ENCODE data around the gene BLZF1. TPM values are rescaled to one million over a fixed set of nuclear protein-coding genes. Genes with fewer than 3 reads are reported as not detected.

Gene BLZF1
- total RNA-seq, 3 donors from 2014 or later (not counting 1 experiment from before 2014, with no cell fraction given) = 13.2 to 21.6 (median 18.2) TPM

DNA sequence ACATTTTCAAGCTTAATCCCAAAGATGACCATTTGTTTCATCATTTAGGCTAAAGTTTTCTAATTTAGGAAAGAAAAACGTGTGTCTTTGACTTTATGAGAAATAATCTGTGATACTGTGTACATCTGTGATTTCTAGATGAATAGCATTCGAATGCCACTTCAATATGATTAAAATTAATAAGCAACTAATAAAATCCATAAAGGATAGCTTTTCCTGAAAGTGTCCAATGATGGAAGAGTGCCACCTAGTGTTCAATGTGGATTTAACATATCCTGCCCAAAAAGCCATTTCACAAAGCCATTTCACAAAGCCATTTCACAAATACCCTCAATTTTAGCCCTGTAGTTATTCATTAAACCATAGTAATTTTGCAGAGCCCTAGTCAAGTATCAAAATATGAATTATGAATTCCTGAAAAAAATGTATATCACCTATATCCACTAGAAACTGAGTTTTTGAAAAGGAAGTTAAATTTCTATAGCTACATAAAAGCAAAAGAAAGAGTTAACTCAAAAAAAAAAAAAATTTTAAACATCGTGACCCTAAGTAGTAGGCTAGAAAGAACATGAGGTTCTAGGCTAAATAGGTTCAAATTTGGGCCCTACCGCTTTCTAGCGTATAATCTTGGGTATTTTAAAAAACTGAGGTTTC, 19.5 kb upstream of the BLZF1 start:
- DNase-seq = peak in 1 of 2 donors; percentile 82
- ATAC-seq = peak; percentile 50 to 58 (median 57)
- TF ChIP-seq CTCF (IDR thresholded peaks at IDR 0.05) = peak; percentile 88
- Histone ChIP-seq H3K4me3 (ENCODE audit: low read length) (no peak overlapping the region), H3K27me3 (ENCODE audit: control insufficient read depth, insufficient read depth, low read length) (no peaks in the 10 kb centered on the region), H3K9me3 (ENCODE audit: control insufficient read depth, insufficient read depth, low read length) (no peaks in the 10 kb centered on the region), H3K4me1 (ENCODE audit: control insufficient read depth, insufficient read depth, low read length) (no peaks in the 10 kb centered on the region), H3K36me3 (ENCODE audit: control insufficient read depth, insufficient read depth, low read length) (no peaks in the 10 kb centered on the region), H3K27ac (ENCODE audit: low read length) (no peak overlapping the region)
- Mint-ChIP-seq H3K27ac (no peak overlapping the region), H3K4me1 (no peaks in the 10 kb centered on the region), H3K27me3 (ENCODE audit: low read depth in 2 of 2) (no peaks in the 10 kb centered on the region), H3K36me3 (no peaks in the 10 kb centered on the region), H3K4me3 (no peak overlapping the region), H3K9me3 (no peaks in the 10 kb centered on the region)
- 90% methylated on average over 3 of the region's 5 CpGs for WGBS (ENCODE audit: insufficient coverage)
- intact Hi-C loops (cut with micrococcal nuclease) = loop anchor here (1.0 to 5.0 kb wide), 3 partner anchors 745 to 1006 kb away; no protein-coding TSS in a partner anchor

DNA sequence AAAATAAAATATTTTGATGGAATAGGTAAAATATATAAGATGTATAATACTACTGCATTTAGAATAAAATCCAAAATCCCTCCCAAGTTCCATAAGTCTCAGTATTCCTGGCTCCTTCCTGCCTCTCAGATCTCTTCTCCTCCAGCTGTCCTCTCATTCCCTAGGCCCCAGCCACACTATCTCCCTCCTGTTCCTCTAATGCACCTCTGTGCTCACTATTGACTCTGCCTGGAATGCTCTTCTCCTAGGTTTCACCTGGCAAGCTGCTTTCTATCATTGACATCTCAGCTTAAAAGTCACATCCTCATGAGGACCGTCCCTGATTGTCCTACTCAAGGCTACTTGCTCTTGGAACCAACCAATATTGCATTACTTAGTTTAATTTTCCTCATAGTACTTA, 7.6 kb upstream of the BLZF1 start:
- Mint-ChIP-seq H3K27me3 (ENCODE audit: low read depth in 2 of 2) (no peaks in the 10 kb centered on the region), H3K4me3 (no peak overlapping the region), H3K4me1 (peaks cover 0 to 5% of the 10 kb centered on the region in 2 donors), H3K27ac (no peak overlapping the region), H3K36me3 (no peaks in the 10 kb centered on the region), H3K9me3 (no peaks in the 10 kb centered on the region)
- Histone ChIP-seq H3K4me3 (ENCODE audit: low read length) (no peak overlapping the region), H3K27me3 (ENCODE audit: control insufficient read depth, insufficient read depth, low read length) (no peaks in the 10 kb centered on the region), H3K9me3 (ENCODE audit: control insufficient read depth, insufficient read depth, low read length) (no peaks in the 10 kb centered on the region), H3K36me3 (ENCODE audit: control insufficient read depth, insufficient read depth, low read length) (no peaks in the 10 kb centered on the region), H3K4me1 (ENCODE audit: control insufficient read depth, insufficient read depth, low read length) (no peaks in the 10 kb centered on the region), H3K27ac (ENCODE audit: low read length) (no peak overlapping the region)
- TF ChIP-seq CTCF (IDR thresholded peaks at IDR 0.05) = no peak
- WGBS (ENCODE audit: insufficient coverage) = 100% methylated on average over 1 of the region's 1 CpG
- no peak for DNase-seq
- ATAC-seq = no peak
- intact Hi-C loops (cut with micrococcal nuclease) = loop anchor here (10.0 kb wide), 1 partner anchor 256 kb away; the partner anchor contains the start of gene ATP1B1

DNA sequence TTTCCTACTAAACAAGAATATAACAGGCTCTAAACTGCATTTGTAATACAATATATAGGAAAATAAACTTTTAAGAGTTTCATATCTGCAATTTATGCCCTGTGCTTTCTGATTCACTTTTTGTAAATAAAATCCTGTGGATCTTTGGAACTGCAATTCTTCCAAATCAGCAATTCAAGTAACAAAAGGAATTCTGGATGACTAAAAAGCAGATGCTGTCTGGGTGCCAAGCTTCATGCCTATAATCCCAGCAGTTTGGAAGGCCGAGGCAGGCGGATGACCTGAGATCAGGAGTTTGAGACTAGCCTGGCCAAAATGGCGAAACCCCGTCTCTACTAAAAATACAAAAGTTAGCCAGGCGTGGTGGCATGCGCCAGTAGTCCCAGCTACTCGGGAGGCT, 6.7 kb upstream of the BLZF1 start:
- H3K9me3 ChIP-seq (ENCODE audit: control insufficient read depth, insufficient read depth, low read length) = no peaks in the 10 kb centered on the region
- Mint-ChIP-seq H3K4me3 (no peak overlapping the region), H3K9me3 (no peaks in the 10 kb centered on the region), H3K27ac (no peak overlapping the region), H3K27me3 (ENCODE audit: low read depth in 2 of 2) (no peaks in the 10 kb centered on the region), H3K36me3 (no peaks in the 10 kb centered on the region), H3K4me1 (peaks cover 0 to 5% of the 10 kb centered on the region in 2 donors)
- no peaks in the 10 kb centered on the region for H3K27me3 ChIP-seq (ENCODE audit: control insufficient read depth, insufficient read depth, low read length)
- no peak for ATAC-seq
- no peaks in the 10 kb centered on the region for H3K4me1 ChIP-seq (ENCODE audit: control insufficient read depth, insufficient read depth, low read length)
- H3K4me3 ChIP-seq (ENCODE audit: low read length) = no peak overlapping the region
- WGBS (ENCODE audit: insufficient coverage) = 97% methylated on average over 7 of the region's 7 CpGs
- intact Hi-C loops (cut with micrococcal nuclease) = loop anchor here (10.0 kb wide), 1 partner anchor 256 kb away; the partner anchor contains the start of gene ATP1B1
- H3K27ac ChIP-seq (ENCODE audit: low read length) = no peak overlapping the region
- DNase-seq = no peak
- no peak for TF ChIP-seq CTCF (IDR thresholded peaks at IDR 0.05)
- no peaks in the 10 kb centered on the region for H3K36me3 ChIP-seq (ENCODE audit: control insufficient read depth, insufficient read depth, low read length)

Measured in natural killer cell (primary cell).